ENCODE data around the gene COQ5.

DNA sequence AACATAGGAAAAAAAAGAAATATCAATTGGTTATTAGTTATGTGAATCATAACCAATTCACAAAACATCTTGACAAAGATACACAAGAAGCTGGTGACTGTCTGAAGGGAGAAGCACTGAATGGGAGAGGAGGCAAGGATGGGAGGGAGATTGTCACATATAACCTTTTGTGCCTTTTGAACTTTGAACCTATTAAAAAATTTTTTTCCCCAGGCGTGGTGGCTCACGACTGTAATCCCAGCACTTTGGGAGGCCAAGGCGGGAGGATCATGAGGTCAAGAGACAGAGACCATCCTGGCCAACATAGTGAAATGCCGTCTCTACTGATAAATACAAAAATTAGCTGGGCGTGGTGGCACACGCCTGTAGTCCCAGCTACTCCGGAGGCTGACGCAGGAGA lies 20.4 kb downstream of the COQ5 start:
- no peak for TF ChIP-seq FOXA1 (IDR thresholded peaks at IDR 0.05)
- no peak for TF ChIP-seq ELF4 (IDR thresholded peaks at IDR 0.05)
- TF ChIP-seq ARNT (IDR thresholded peaks at IDR 0.05), result no peak
- TF ChIP-seq PKNOX1 (IDR thresholded peaks at IDR 0.05), result no peak
- no peak for TF ChIP-seq NFRKB (IDR thresholded peaks at IDR 0.05)
- TF ChIP-seq SP1 (IDR thresholded peaks at IDR 0.05), result no peak
- no peak for TF ChIP-seq TARDBP (IDR thresholded peaks at IDR 0.05)
- TF ChIP-seq BHLHE40 (IDR thresholded peaks at IDR 0.05; ENCODE audit: borderline replicate concordance), result no peak
- TF ChIP-seq ZNF384 (IDR thresholded peaks at IDR 0.05), result no peak
- TF ChIP-seq FOXM1 (IDR thresholded peaks at IDR 0.05; ENCODE audit: borderline replicate concordance), result no peak
- TF ChIP-seq FOXK2 (IDR thresholded peaks at IDR 0.05), result no peak
